ENCODE results near the gene TMEM132D.
"Not testable (repeated sequence)": the region's sequence is repeated elsewhere in the genome, so short reads cannot be mapped to it uniquely, and the experiment has no call there.

TMEM132D gene

DNA sequence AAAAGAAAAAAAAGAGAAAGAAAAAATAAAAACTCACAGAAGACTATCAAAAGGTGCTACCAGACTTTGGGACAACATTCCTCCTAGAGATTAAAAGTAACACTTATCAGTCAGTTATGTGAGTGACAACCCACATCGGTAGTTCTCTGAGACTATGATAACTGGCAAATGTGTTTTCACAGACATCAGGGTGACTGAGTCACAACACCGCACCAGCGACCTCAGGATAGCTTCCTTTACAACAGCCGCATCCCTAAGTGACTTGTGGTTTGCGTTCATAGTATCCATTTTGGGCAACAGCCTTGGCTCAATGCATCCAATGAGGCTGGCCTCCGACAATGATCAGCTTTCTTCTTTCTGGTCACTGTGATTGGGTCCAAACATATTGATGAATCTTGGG is 359.1 kb downstream of the TMEM132D start:
- Histone ChIP-seq H3K27me3 (ENCODE audit: control insufficient read depth in 5 of 5, insufficient read depth in 4 of 5, low read length in 5 of 5) (no peaks in the 10 kb centered on the region), H3K9ac (ENCODE audit: low read length in 5 of 5) (no peak overlapping the region), H3K36me3 (ENCODE audit: control insufficient read depth in 5 of 5, insufficient read depth in 5 of 5, low read length in 5 of 5) (no peaks in the 10 kb centered on the region), H3K4me1 (ENCODE audit: control insufficient read depth in 5 of 5, insufficient read depth in 5 of 5, low read length in 5 of 5) (no peaks in the 10 kb centered on the region), H3K9me3 (ENCODE audit: control insufficient read depth in 5 of 5, low read length in 5 of 5) (peaks cover 0 to 17% (median 0%) of the 10 kb centered on the region in 5 donors), H3K4me3 (ENCODE audit: low read depth in 1 of 5, low read length in 5 of 5) (no peak overlapping the region), H3K27ac (ENCODE audit: low read depth, low read length) (no peak overlapping the region)

DNA sequence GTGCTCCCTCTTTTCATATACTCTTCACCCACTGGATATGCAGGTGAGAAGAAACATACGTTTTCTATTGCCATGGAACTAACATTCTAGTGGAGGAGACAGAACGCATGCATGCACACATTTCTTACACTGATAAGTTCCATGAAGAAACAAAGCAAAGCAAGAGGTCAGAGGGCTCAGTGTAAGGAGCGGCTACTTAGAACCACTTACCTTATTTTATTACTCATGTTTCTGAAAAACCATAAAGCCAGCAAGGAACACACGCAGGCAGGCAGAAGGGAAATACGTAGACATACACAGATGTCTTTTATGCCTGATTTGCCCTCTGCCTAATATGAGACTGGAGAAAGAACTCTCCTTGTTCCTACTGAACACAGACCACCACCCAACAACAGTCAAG is 362.9 kb downstream of the TMEM132D start:
- no peaks in the 10 kb centered on the region for H3K4me1 ChIP-seq (ENCODE audit: control insufficient read depth in 5 of 5, insufficient read depth in 5 of 5, low read length in 5 of 5)
- no peak overlapping the region for H3K4me3 ChIP-seq (ENCODE audit: low read depth in 1 of 5, low read length in 5 of 5)
- H3K27ac ChIP-seq (ENCODE audit: low read depth, low read length) = no peak overlapping the region
- peaks cover 0 to 4% (median 0%) of the 10 kb centered on the region in 5 donors for H3K9me3 ChIP-seq (ENCODE audit: control insufficient read depth in 5 of 5, low read length in 5 of 5)
- H3K36me3 ChIP-seq (ENCODE audit: control insufficient read depth in 5 of 5, insufficient read depth in 5 of 5, low read length in 5 of 5) = no peaks in the 10 kb centered on the region
- H3K9ac ChIP-seq (ENCODE audit: low read length in 5 of 5) = no peak overlapping the region
- H3K27me3 ChIP-seq (ENCODE audit: control insufficient read depth in 5 of 5, insufficient read depth in 4 of 5, low read length in 5 of 5) = no peaks in the 10 kb centered on the region

DNA sequence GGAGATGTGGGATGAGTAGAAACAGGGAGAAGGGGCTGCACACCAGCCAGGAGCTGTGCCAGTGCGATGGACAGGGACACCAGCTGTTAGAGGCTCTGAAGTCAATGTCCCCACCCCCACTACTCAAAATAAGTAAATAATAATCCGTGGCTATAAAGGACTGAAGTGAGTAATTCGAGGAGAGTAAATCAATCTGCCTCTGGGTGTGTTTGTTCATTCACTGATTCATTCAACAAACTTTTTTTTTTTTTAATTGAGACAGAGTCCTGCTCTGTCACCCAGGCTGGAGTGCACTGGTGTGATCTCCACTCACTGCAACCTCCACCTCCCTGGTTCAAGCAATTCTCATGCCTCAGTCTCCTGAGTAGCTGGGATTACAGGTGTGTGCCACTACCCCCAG is 363.6 kb downstream of the TMEM132D start:
- no peak overlapping the region for H3K9ac ChIP-seq (ENCODE audit: low read length in 5 of 5)
- no peaks in the 10 kb centered on the region for H3K27me3 ChIP-seq (ENCODE audit: control insufficient read depth in 5 of 5, insufficient read depth in 4 of 5, low read length in 5 of 5)
- H3K4me3 ChIP-seq (ENCODE audit: low read depth in 1 of 5, low read length in 5 of 5) = no peak overlapping the region
- H3K4me1 ChIP-seq (ENCODE audit: control insufficient read depth in 5 of 5, insufficient read depth in 5 of 5, low read length in 5 of 5) = no peaks in the 10 kb centered on the region
- H3K36me3 ChIP-seq (ENCODE audit: control insufficient read depth in 5 of 5, insufficient read depth in 5 of 5, low read length in 5 of 5) = no peaks in the 10 kb centered on the region
- peaks cover 0 to 4% (median 0%) of the 10 kb centered on the region in 5 donors for H3K9me3 ChIP-seq (ENCODE audit: control insufficient read depth in 5 of 5, low read length in 5 of 5)
- H3K27ac ChIP-seq (ENCODE audit: low read depth, low read length) = no peak overlapping the region

DNA sequence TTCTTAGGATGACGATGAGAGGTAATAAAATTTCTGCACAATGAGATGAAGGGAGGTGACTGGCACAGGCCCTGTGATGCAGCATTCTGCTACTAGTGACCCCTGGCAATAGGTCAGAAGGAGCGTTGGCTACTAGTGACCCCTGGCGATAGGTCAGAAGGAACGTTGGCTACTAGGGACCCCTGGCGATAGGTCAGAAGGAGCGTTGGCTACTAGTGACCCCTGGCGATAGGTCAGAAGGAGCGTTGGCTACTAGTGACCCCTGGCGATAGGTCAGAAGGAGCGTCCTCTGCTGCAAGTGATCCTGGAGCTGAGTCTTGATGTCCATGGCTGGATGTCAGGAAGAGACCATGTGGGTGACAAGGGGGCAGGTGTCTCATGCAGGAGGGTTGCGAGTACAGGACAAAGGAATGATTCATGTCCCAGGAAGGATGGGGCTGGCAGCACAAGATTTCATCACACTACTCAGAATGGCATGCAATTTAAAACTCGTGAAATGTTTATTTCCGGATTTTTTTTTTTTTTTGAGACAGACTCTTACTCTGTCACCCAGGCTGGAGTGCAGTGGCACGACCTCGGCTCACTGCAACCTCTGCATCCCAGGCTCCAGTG is 365.0 kb downstream of the TMEM132D start:
- not testable (repeated sequence) for H3K9ac ChIP-seq (ENCODE audit: low read length in 5 of 5); H3K4me3 ChIP-seq (ENCODE audit: low read depth in 1 of 5, low read length in 5 of 5); H3K27me3 ChIP-seq (ENCODE audit: control insufficient read depth in 5 of 5, insufficient read depth in 4 of 5, low read length in 5 of 5); H3K4me1 ChIP-seq (ENCODE audit: control insufficient read depth in 5 of 5, insufficient read depth in 5 of 5, low read length in 5 of 5); H3K27ac ChIP-seq (ENCODE audit: low read depth, low read length); H3K36me3 ChIP-seq (ENCODE audit: control insufficient read depth in 5 of 5, insufficient read depth in 5 of 5, low read length in 5 of 5); H3K9me3 ChIP-seq (ENCODE audit: control insufficient read depth in 5 of 5, low read length in 5 of 5)

DNA sequence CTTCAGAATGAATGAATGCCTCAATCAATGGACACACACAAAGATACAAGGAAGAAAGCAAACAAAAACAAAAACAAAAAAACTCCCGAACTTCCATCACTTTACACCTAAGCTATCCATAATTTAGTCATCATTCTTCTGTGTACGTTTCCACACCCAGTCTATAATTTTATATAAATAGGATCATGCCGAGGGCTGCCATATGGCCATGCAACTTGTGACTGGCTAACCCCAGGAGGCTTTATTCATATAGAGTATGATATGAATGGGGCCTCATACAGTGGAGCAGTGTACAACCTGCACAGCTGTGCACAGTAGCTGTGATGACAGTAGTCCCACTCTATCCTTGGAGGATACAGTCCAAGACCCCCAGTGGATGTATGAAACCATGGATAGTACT is 365.7 kb downstream of the TMEM132D start:
- H3K4me1 ChIP-seq (ENCODE audit: control insufficient read depth in 5 of 5, insufficient read depth in 5 of 5, low read length in 5 of 5) = no peaks in the 10 kb centered on the region
- H3K27me3 ChIP-seq (ENCODE audit: control insufficient read depth in 5 of 5, insufficient read depth in 4 of 5, low read length in 5 of 5) = no peaks in the 10 kb centered on the region
- H3K4me3 ChIP-seq (ENCODE audit: low read depth in 1 of 5, low read length in 5 of 5) = no peak overlapping the region
- no peaks in the 10 kb centered on the region for H3K36me3 ChIP-seq (ENCODE audit: control insufficient read depth in 5 of 5, insufficient read depth in 5 of 5, low read length in 5 of 5)
- no peak overlapping the region for H3K27ac ChIP-seq (ENCODE audit: low read depth, low read length)
- H3K9me3 ChIP-seq (ENCODE audit: control insufficient read depth in 5 of 5, low read length in 5 of 5) = peaks cover 0 to 4% (median 0%) of the 10 kb centered on the region in 5 donors
- no peak overlapping the region for H3K9ac ChIP-seq (ENCODE audit: low read length in 5 of 5)

DNA sequence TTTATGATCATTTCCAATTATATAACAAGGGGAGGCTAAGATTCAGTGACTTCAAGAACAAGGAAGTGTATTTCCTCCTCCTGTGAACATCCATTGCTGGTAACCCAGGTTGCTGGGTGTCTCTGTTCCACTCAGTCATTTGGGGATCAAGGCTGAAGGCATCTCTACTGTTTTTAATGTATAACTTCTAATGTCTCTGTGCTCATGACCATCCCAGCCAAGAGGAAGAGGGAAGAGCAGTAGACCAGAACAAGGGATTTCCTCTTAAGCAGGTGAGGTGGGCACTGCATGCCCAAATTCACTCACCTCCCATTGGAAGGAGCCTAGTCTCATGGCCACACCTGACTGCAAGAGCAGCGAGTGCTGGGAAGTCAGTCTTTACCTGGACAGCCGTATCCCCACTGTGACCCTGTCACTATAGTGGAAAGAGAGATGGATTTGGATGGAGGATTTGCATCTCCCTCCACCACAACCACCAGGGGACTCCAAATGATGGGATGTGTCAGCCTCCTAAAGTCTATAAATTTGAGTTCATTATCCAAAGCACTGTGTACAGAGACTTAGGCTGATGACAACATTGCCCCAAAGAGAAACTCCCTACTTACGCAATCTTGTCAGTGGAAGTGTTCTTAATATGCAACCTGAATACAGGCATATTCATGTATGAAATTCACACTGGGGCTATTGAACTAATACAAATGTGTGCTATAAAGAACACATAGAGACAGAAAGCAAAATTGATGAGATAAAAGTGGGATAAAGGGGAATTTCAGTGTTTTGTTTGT is 368.7 kb downstream of the TMEM132D start:
- Histone ChIP-seq H3K9ac (ENCODE audit: low read length in 5 of 5) (no peak overlapping the region), H3K27ac (ENCODE audit: low read depth, low read length) (no peak overlapping the region), H3K9me3 (ENCODE audit: control insufficient read depth in 5 of 5, low read length in 5 of 5) (peaks cover 0 to 4% (median 2%) of the 10 kb centered on the region in 5 donors), H3K36me3 (ENCODE audit: control insufficient read depth in 5 of 5, insufficient read depth in 5 of 5, low read length in 5 of 5) (no peaks in the 10 kb centered on the region), H3K4me3 (ENCODE audit: low read depth in 1 of 5, low read length in 5 of 5) (no peak overlapping the region), H3K4me1 (ENCODE audit: control insufficient read depth in 5 of 5, insufficient read depth in 5 of 5, low read length in 5 of 5) (no peaks in the 10 kb centered on the region), H3K27me3 (ENCODE audit: control insufficient read depth in 5 of 5, insufficient read depth in 4 of 5, low read length in 5 of 5) (peaks cover 0 to 7% (median 0%) of the 10 kb centered on the region in 5 donors)

DNA sequence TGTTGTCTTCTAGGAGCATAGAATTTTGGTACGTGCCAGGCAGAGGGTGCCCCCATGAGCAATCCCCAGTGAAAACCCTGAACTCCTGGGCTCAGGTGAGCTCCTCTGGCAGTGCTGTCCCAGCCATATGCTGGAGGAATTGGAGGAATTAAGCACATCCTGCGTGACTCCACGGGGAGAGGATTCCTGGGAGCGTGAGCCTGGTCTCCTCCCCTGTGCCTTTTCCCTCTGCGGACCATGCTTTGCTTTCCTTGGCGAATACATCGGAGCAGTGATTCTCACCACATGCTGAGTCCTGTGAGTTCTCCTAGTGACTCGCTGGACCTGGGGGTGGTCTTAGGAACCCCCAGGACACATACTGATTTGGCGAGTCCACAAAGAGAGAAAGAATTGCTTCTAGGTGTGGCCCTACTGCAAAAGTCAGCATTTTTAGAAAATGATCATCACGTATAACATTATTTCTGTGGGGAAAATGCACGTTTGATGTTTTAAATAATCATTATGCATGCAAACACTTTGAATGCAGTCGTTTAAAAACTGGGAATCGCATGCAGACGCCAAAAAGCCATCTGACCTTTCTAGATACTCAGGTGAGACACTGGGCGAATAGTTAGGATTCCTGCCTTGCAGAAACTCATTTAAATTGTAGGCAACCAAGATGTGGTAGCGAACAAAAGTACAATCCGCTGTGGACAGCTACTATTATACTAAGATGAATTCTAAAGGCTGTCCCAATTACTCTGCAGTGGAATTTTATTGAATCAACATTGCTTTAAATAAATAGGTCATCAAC is 370.9 kb downstream of the TMEM132D start:
- H3K27ac ChIP-seq (ENCODE audit: low read depth, low read length) = no peak overlapping the region
- no peak overlapping the region for H3K4me3 ChIP-seq (ENCODE audit: low read depth in 1 of 5, low read length in 5 of 5)
- peaks cover 0 to 7% (median 0%) of the 10 kb centered on the region in 5 donors for H3K27me3 ChIP-seq (ENCODE audit: control insufficient read depth in 5 of 5, insufficient read depth in 4 of 5, low read length in 5 of 5)
- H3K9ac ChIP-seq (ENCODE audit: low read length in 5 of 5) = no peak overlapping the region
- no peaks in the 10 kb centered on the region for H3K4me1 ChIP-seq (ENCODE audit: control insufficient read depth in 5 of 5, insufficient read depth in 5 of 5, low read length in 5 of 5)
- H3K36me3 ChIP-seq (ENCODE audit: control insufficient read depth in 5 of 5, insufficient read depth in 5 of 5, low read length in 5 of 5) = no peaks in the 10 kb centered on the region
- H3K9me3 ChIP-seq (ENCODE audit: control insufficient read depth in 5 of 5, low read length in 5 of 5) = peaks cover 0 to 2% (median 0%) of the 10 kb centered on the region in 5 donors

DNA sequence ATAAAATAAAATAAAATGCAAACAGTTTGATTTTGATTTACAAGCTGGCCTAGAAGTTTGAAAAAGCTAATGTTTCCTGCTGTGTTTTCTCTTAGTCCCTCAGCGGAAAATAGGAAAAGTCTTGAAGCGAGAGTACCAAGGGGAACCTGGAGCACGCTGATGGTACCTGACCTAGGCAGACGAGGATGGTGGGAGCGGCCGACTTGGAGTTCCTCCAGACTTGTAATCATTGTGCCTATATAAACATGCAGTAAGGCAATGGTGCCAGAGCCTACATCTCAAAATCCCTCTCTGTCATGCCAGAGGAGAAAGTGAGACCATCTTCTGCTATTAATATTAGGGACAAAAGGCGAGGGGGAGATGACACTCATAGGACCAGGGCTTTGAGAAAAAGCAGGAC is 371.7 kb downstream of the TMEM132D start:
- Histone ChIP-seq H3K4me3 (ENCODE audit: low read depth in 1 of 5, low read length in 5 of 5) (no peak overlapping the region), H3K9ac (ENCODE audit: low read length in 5 of 5) (no peak overlapping the region), H3K27me3 (ENCODE audit: control insufficient read depth in 5 of 5, insufficient read depth in 4 of 5, low read length in 5 of 5) (peaks cover 0 to 7% (median 0%) of the 10 kb centered on the region in 5 donors), H3K9me3 (ENCODE audit: control insufficient read depth in 5 of 5, low read length in 5 of 5) (peaks cover 0 to 2% (median 0%) of the 10 kb centered on the region in 5 donors), H3K4me1 (ENCODE audit: control insufficient read depth in 5 of 5, insufficient read depth in 5 of 5, low read length in 5 of 5) (no peaks in the 10 kb centered on the region), H3K27ac (ENCODE audit: low read depth, low read length) (no peak overlapping the region), H3K36me3 (ENCODE audit: control insufficient read depth in 5 of 5, insufficient read depth in 5 of 5, low read length in 5 of 5) (no peaks in the 10 kb centered on the region)

DNA sequence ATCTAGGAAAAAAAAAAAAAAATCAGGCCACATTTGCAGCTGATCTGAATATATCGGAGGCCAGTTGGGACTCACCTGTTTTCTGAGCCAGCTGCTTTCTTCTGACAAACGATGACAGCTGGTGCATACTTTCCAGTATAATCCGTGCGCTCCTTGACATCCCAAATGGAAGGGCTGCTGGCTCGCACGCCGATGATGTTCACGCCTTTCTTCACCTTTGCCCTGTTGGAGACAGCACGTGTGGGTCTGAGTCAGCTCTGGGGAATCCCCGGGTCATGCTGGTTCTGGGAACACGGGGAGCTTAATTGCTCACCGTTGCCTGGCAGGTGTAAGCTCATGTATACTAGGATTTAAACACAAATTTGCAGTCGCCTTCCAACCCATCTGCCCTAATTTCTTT is 372.8 kb downstream of the TMEM132D start:
- Histone ChIP-seq H3K4me3 (ENCODE audit: low read depth in 1 of 5, low read length in 5 of 5) (no peak overlapping the region), H3K9me3 (ENCODE audit: control insufficient read depth in 5 of 5, low read length in 5 of 5) (peaks cover 0 to 2% (median 0%) of the 10 kb centered on the region in 5 donors), H3K4me1 (ENCODE audit: control insufficient read depth in 5 of 5, insufficient read depth in 5 of 5, low read length in 5 of 5) (no peaks in the 10 kb centered on the region), H3K27me3 (ENCODE audit: control insufficient read depth in 5 of 5, insufficient read depth in 4 of 5, low read length in 5 of 5) (peaks cover 0 to 7% (median 0%) of the 10 kb centered on the region in 5 donors), H3K9ac (ENCODE audit: low read length in 5 of 5) (no peak overlapping the region), H3K27ac (ENCODE audit: low read depth, low read length) (no peak overlapping the region), H3K36me3 (ENCODE audit: control insufficient read depth in 5 of 5, insufficient read depth in 5 of 5, low read length in 5 of 5) (no peaks in the 10 kb centered on the region)

DNA sequence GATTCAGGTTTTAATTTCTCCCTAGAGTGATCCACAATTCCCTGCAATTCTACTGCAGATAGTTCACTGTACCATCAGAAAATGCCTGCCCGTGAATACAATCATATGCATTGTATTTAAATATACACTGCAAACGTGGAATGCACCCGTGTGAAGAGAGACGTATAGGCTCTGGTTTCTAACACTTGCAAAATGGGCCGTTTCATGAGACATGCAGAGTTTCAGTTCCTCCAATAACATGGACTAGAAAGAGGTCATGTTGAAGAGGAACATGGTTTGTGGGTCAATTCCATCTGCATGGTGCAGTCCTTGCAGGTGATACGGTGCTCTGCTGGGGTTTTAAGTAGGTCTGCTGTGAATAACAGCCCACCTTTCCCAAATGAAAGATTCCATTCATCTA is 373.3 kb downstream of the TMEM132D start:
- Histone ChIP-seq H3K4me3 (ENCODE audit: low read depth in 1 of 5, low read length in 5 of 5) (no peak overlapping the region), H3K9me3 (ENCODE audit: control insufficient read depth in 5 of 5, low read length in 5 of 5) (peaks cover 0 to 2% (median 0%) of the 10 kb centered on the region in 5 donors), H3K36me3 (ENCODE audit: control insufficient read depth in 5 of 5, insufficient read depth in 5 of 5, low read length in 5 of 5) (no peaks in the 10 kb centered on the region), H3K4me1 (ENCODE audit: control insufficient read depth in 5 of 5, insufficient read depth in 5 of 5, low read length in 5 of 5) (no peaks in the 10 kb centered on the region), H3K27ac (ENCODE audit: low read depth, low read length) (no peak overlapping the region), H3K27me3 (ENCODE audit: control insufficient read depth in 5 of 5, insufficient read depth in 4 of 5, low read length in 5 of 5) (peaks cover 0 to 7% (median 0%) of the 10 kb centered on the region in 5 donors), H3K9ac (ENCODE audit: low read length in 5 of 5) (no peak overlapping the region)
